ENCODE data around the gene CDC42BPG.

Gene CDC42BPG

GRCh38 chr11:64844330-64845128, at the start of gene CDC42BPG:
Gene CDC42BPG, minus strand, starts transcription at chr11:64844653. Its CDS starts 84 bp downstream, at chr11:64844569.
- peak; percentile 62 to 69 for DNase-seq

- DNase-seq, result no peak
Observed at GRCh38 chr11:64893194-64894069, 49.0 kb upstream of the CDC42BPG start.

GRCh38 chr11:64892838-64893193, 48.4 kb upstream of the CDC42BPG start:
- DNase-seq, result no peak

GRCh38 chr11:64892411-64892831, 48.0 kb upstream of the CDC42BPG start:
- DNase-seq, result no peak

GRCh38 chr11:64891880-64892279, 47.4 kb upstream of the CDC42BPG start:
- DNase-seq, result no peak

GRCh38 chr11:64891215-64891848, 46.9 kb upstream of the CDC42BPG start:
- DNase-seq, result no peak

- DNase-seq, result no peak
Observed at GRCh38 chr11:64890522-64890939, 46.1 kb upstream of the CDC42BPG start.

- DNase-seq, result no peak
Observed at GRCh38 chr11:64888729-64889511, 44.5 kb upstream of the CDC42BPG start.

GRCh38 chr11:64888406-64888728, 43.9 kb upstream of the CDC42BPG start:
- DNase-seq, result no peak

- DNase-seq, result peak; percentile 86 to 89
Observed at GRCh38 chr11:64887757-64888405, 43.4 kb upstream of the CDC42BPG start.

- no peak for DNase-seq
Observed at GRCh38 chr11:64887234-64887756, 42.8 kb upstream of the CDC42BPG start.

- peak in 1 of 2 experiments; percentile 48 for DNase-seq
Observed at GRCh38 chr11:64885367-64886286, 41.2 kb upstream of the CDC42BPG start.

- DNase-seq, result no peak
Observed at GRCh38 chr11:64884019-64884418, 39.6 kb upstream of the CDC42BPG start.

- DNase-seq, result no peak
Observed at GRCh38 chr11:64883575-64883974, 39.1 kb upstream of the CDC42BPG start.

GRCh38 chr11:64882243-64882642, 37.8 kb upstream of the CDC42BPG start:
- DNase-seq, result no peak

- no peak for DNase-seq
Observed at GRCh38 chr11:64881476-64881875, 37.0 kb upstream of the CDC42BPG start.

- DNase-seq, result no peak
Observed at GRCh38 chr11:64880240-64881001, 36.0 kb upstream of the CDC42BPG start.

- DNase-seq, result no peak
Observed at GRCh38 chr11:64879244-64879900, 34.9 kb upstream of the CDC42BPG start.

GRCh38 chr11:64878494-64879243, 34.2 kb upstream of the CDC42BPG start, which contains the start of gene EHD1:
Gene EHD1, minus strand, starts transcription at chr11:64878621. Its CDS starts 157 bp downstream, at chr11:64878464.
- peak; percentile 99 for DNase-seq

Data from activated CD4-positive, alpha-beta T cell treated with anti-CD3 and anti-CD28 coated beads, Interleukin-2, amount 50 U/mL, for 48 hours (primary cell).